ENCODE measurements around the gene TRHDE. TPM values are rescaled to one million over a fixed set of nuclear protein-coding genes. Genes with fewer than 3 reads are reported as not detected.
A peak's percentile ranks its signal among the peaks of the same experiment; 100 is the strongest.

Gene TRHDE
- polyA plus RNA-seq, 1 donor (not counting 4 experiments of a cell fraction or from before 2014, with no cell fraction given): 0.12 TPM

GRCh38 chr12:72346363-72346944, 74.3 kb downstream of the TRHDE start:
- Histone ChIP-seq H4K20me1 (ENCODE audit: control insufficient read depth, extremely low read depth, insufficient read depth, low read length) (no peaks in the 10 kb centered on the region), H3K9ac (ENCODE audit: control insufficient read depth, extremely low read depth, insufficient read depth, low read length) (no peak overlapping the region), H3K27ac (ENCODE audit: control insufficient read depth, insufficient read depth, low read length) (no peak overlapping the region), H3K79me2 (ENCODE audit: control insufficient read depth, insufficient read depth, low read length) (no peaks in the 10 kb centered on the region), H3K4me3 (ENCODE audit: control insufficient read depth in 2 of 3, extremely low read depth in 1 of 3, insufficient read depth in 2 of 3, low read depth in 1 of 3, low read length in 3 of 3) (no peak overlapping the region), H3K9me3 (ENCODE audit: control insufficient read depth, low read depth, low read length) (no peaks in the 10 kb centered on the region), H2AFZ (ENCODE audit: control insufficient read depth, low read length) (no peak overlapping the region), H3K27me3 (ENCODE audit: control insufficient read depth, extremely low read depth, insufficient read depth, low read length) (no peaks in the 10 kb centered on the region), H3K9me1 (ENCODE audit: control insufficient read depth, extremely low read depth, insufficient read depth, low read length) (no peaks in the 10 kb centered on the region), H3K36me3 (ENCODE audit: control insufficient read depth in 2 of 2, extremely low read depth in 1 of 2, insufficient read depth in 2 of 2, low read length in 2 of 2) (no peaks in the 10 kb centered on the region), H3K4me1 (ENCODE audit: control insufficient read depth, extremely low read depth, insufficient read depth, low read length) (no peaks in the 10 kb centered on the region), H3K4me2 (ENCODE audit: control insufficient read depth, extremely low read depth, insufficient read depth, low read depth, low read length) (no peak overlapping the region)
- FAIRE-seq (peak; percentile 44), DNase-seq (ENCODE audit: low read depth, low spot score) (no peak)
- TF ChIP-seq EZH2 (IDR thresholded peaks at IDR 0.05; ENCODE audit: low read length) (no peak), CTCF (optimal IDR thresholded peaks at IDR 0.05 in 1 of 3, IDR thresholded peaks at IDR 0.05 in 1 of 3, conservative IDR thresholded peaks at IDR 0.05 in 1 of 3; ENCODE audit: extremely low read depth in 1 of 3, insufficient read depth in 2 of 3, low read length in 3 of 3) (peak; percentile 48 to 68 (median 60))
- dilution Hi-C loops (cut with MboI; ENCODE audit: extremely low pct_ligation_motif_present, low sequenced_read_pairs): no loop called here

- Histone ChIP-seq H3K4me1 (ENCODE audit: control insufficient read depth, extremely low read depth, insufficient read depth, low read length) (no peaks in the 10 kb centered on the region), H3K27ac (ENCODE audit: control insufficient read depth, insufficient read depth, low read length) (no peak overlapping the region), H3K4me2 (ENCODE audit: control insufficient read depth, extremely low read depth, insufficient read depth, low read depth, low read length) (no peak overlapping the region), H3K9me1 (ENCODE audit: control insufficient read depth, extremely low read depth, insufficient read depth, low read length) (no peaks in the 10 kb centered on the region), H4K20me1 (ENCODE audit: control insufficient read depth, extremely low read depth, insufficient read depth, low read length) (no peaks in the 10 kb centered on the region), H3K9ac (ENCODE audit: control insufficient read depth, extremely low read depth, insufficient read depth, low read length) (no peak overlapping the region), H3K36me3 (ENCODE audit: control insufficient read depth in 2 of 2, extremely low read depth in 1 of 2, insufficient read depth in 2 of 2, low read length in 2 of 2) (no peaks in the 10 kb centered on the region), H3K27me3 (ENCODE audit: control insufficient read depth, extremely low read depth, insufficient read depth, low read length) (no peaks in the 10 kb centered on the region), H3K79me2 (ENCODE audit: control insufficient read depth, insufficient read depth, low read length) (no peaks in the 10 kb centered on the region), H3K9me3 (ENCODE audit: control insufficient read depth, low read depth, low read length) (no peaks in the 10 kb centered on the region), H2AFZ (ENCODE audit: control insufficient read depth, low read length) (no peak overlapping the region), H3K4me3 (ENCODE audit: control insufficient read depth in 2 of 3, extremely low read depth in 1 of 3, insufficient read depth in 2 of 3, low read depth in 1 of 3, low read length in 3 of 3) (no peak overlapping the region)
- DNase-seq (ENCODE audit: low read depth, low spot score) (no peak), FAIRE-seq (no peak)
- no peak for TF ChIP-seq CTCF (optimal IDR thresholded peaks at IDR 0.05 in 1 of 3, IDR thresholded peaks at IDR 0.05 in 1 of 3, conservative IDR thresholded peaks at IDR 0.05 in 1 of 3; ENCODE audit: extremely low read depth in 1 of 3, insufficient read depth in 2 of 3, low read length in 3 of 3)
- no peak for TF ChIP-seq EZH2 (IDR thresholded peaks at IDR 0.05; ENCODE audit: low read length)
- dilution Hi-C loops (cut with MboI; ENCODE audit: extremely low pct_ligation_motif_present, low sequenced_read_pairs): no loop called here
Observed at GRCh38 chr12:72349491-72349890, 77.3 kb downstream of the TRHDE start.
